Measurements from ENCODE around the gene HSD17B4.

DNA sequence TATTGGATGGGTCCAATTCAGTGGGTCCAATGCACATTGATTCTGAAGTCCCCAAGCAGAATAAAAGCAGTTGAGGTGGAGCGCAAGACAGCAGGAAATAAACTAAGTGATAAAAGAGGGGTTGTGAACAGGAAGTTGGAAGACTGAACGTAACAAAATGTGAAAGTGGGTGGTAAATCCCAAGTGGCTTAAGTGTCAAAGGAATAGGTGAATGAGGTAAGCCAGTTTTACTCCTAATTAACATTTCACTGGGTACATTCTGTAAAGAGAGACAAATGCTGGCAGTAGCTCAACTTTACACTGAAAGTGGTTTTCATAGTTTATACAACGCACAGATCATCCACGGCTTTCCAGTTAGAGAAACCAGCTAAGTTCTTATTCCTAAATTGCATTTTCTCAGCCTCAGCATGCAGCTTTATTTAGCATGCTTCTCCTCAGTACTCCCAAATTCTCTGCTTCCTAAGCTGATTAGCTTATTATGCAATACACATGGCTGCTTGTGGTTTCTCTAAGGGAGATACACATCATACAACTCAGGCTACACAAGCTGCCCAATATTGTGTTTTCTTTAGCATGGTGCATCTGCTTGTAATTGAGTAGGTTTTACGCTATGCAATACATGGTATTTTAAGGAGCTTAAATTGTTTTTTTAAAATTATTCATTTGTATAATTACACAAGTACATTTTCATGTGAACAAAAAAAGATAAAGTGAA is 34.2 kb upstream of the HSD17B4 start:
- TF ChIP-seq POLR2AphosphoS5 (IDR thresholded peaks at IDR 0.05; ENCODE audit: borderline replicate concordance, low read depth, low read length) (0 out of 2 replicates have a peak, but pooled peaks have one; percentile 26), EZH2 (IDR thresholded peaks at IDR 0.05) (no peak), FOXP2 (optimal IDR thresholded peaks at IDR 0.05; ENCODE audit: control extremely low read depth, extremely low read length, insufficient read depth) (peak; percentile 74)
